Skeletal muscle tissue (tissue), 4 donors: ENCODE results near the gene STBD1. TPM values are rescaled to one million over a fixed set of nuclear protein-coding genes. Genes with fewer than 3 reads are reported as not detected.
"Not testable (repeated sequence)": the region's sequence is repeated elsewhere in the genome, so short reads cannot be mapped to it uniquely, and the experiment has no call there.

ENCODE experiments used
- H3K27ac ChIP-seq: one replicate; pipeline ENCODE4 v1.7.0; 2013; ENCODE audit warnings: mild to moderate bottlenecking, low read depth, low read length, inconsistent platforms
- H3K27me3 ChIP-seq, 3 donors: one replicate each; pipeline ENCODE4 v1.7.0; 2013; ENCODE audit warnings: low read length in 3 of 3; ENCODE audit not compliant: control insufficient read depth in 3 of 3, insufficient read depth in 3 of 3
- H3K36me3 ChIP-seq, 3 donors: one replicate each; pipeline ENCODE4 v1.7.0; 2013; ENCODE audit warnings: low read length in 3 of 3; ENCODE audit not compliant: control insufficient read depth in 3 of 3, insufficient read depth in 3 of 3
- H3K4me1 ChIP-seq, 3 donors: one replicate each; pipeline ENCODE4 v1.7.0; 2013; ENCODE audit warnings: low read length in 3 of 3, mild to moderate bottlenecking in 3 of 3; ENCODE audit not compliant: control insufficient read depth in 3 of 3, insufficient read depth in 3 of 3
- H3K4me3 ChIP-seq, 3 donors: one replicate each; pipeline ENCODE4 v1.7.0; 2013; ENCODE audit warnings: low read length in 3 of 3
- H3K9ac ChIP-seq, 3 donors: one replicate each; pipeline ENCODE4 v1.7.0; 2013; ENCODE audit warnings: low read length in 3 of 3, mild to moderate bottlenecking in 3 of 3, moderate library complexity in 2 of 3, low read depth in 1 of 3
- H3K9me3 ChIP-seq, 3 donors: one replicate each; pipeline ENCODE4 v1.7.0; 2013; ENCODE audit warnings: low read length in 3 of 3; ENCODE audit not compliant: control insufficient read depth in 3 of 3
- total RNA-seq: library from RNA; depleted of rRNA; stranded (reverse); fragments of >200 nt; gene quantifications from one replicate; pipeline ENCODE4 v1.2.3, GENCODE V29; 2014
- donor health status: Osteomylitis.

Gene STBD1
- total RNA-seq, 1 donor from 2014 or later, result 27.1 TPM

GRCh38 chr4:76272073-76272472, 34.5 kb upstream of the STBD1 start:
- Histone ChIP-seq H3K27me3 (no peaks in the 10 kb centered on the region), H3K4me1 (no peaks in the 10 kb centered on the region), H3K9me3 (no peaks in the 10 kb centered on the region), H3K4me3 (no peak overlapping the region), H3K9ac (no peak overlapping the region), H3K36me3 (peaks cover 0 to 19% (median 2%) of the 10 kb centered on the region in 3 donors), H3K27ac (no peak overlapping the region)

GRCh38 chr4:76272582-76272981, 34.0 kb upstream of the STBD1 start:
- H3K27me3 ChIP-seq, result no peaks in the 10 kb centered on the region
- H3K9ac ChIP-seq, result no peak overlapping the region
- H3K27ac ChIP-seq, result no peak overlapping the region
- H3K4me3 ChIP-seq, result no peak overlapping the region
- peaks cover 0 to 16% (median 2%) of the 10 kb centered on the region in 3 donors for H3K36me3 ChIP-seq
- H3K9me3 ChIP-seq, result no peaks in the 10 kb centered on the region
- H3K4me1 ChIP-seq, result no peaks in the 10 kb centered on the region

- Histone ChIP-seq H3K4me1 (no peaks in the 10 kb centered on the region), H3K36me3 (peaks cover 0 to 16% (median 2%) of the 10 kb centered on the region in 3 donors), H3K9me3 (no peaks in the 10 kb centered on the region), H3K4me3 (no peak overlapping the region), H3K27me3 (no peaks in the 10 kb centered on the region), H3K27ac (no peak overlapping the region), H3K9ac (no peak overlapping the region)
Observed at GRCh38 chr4:76272999-76273398, 33.5 kb upstream of the STBD1 start.

GRCh38 chr4:76275486-76276124, 30.9 kb upstream of the STBD1 start:
- H3K9me3 ChIP-seq, result no peaks in the 10 kb centered on the region
- no peak overlapping the region for H3K27ac ChIP-seq
- H3K9ac ChIP-seq, result no peak overlapping the region
- peaks cover 0 to 4% (median 2%) of the 10 kb centered on the region in 3 donors for H3K4me1 ChIP-seq
- no peak overlapping the region for H3K4me3 ChIP-seq
- peaks cover 0 to 8% (median 2%) of the 10 kb centered on the region in 3 donors for H3K36me3 ChIP-seq
- H3K27me3 ChIP-seq, result no peaks in the 10 kb centered on the region

GRCh38 chr4:76276813-76277212, 29.7 kb upstream of the STBD1 start:
- no peaks in the 10 kb centered on the region for H3K27me3 ChIP-seq
- no peaks in the 10 kb centered on the region for H3K36me3 ChIP-seq
- no peaks in the 10 kb centered on the region for H3K9me3 ChIP-seq
- H3K4me1 ChIP-seq, result peaks cover 0 to 6% (median 4%) of the 10 kb centered on the region in 3 donors
- no peak overlapping the region for H3K9ac ChIP-seq
- H3K27ac ChIP-seq, result no peak overlapping the region
- H3K4me3 ChIP-seq, result no peak overlapping the region

GRCh38 chr4:76277667-76278066, 28.9 kb upstream of the STBD1 start:
- H3K9ac ChIP-seq, result no peak overlapping the region
- H3K27ac ChIP-seq, result no peak overlapping the region
- no peak overlapping the region for H3K4me3 ChIP-seq
- no peaks in the 10 kb centered on the region for H3K9me3 ChIP-seq
- no peaks in the 10 kb centered on the region for H3K36me3 ChIP-seq
- peaks cover 0 to 6% (median 4%) of the 10 kb centered on the region in 3 donors for H3K4me1 ChIP-seq
- H3K27me3 ChIP-seq, result no peaks in the 10 kb centered on the region

- H3K4me3 ChIP-seq, result no peak overlapping the region
- H3K9ac ChIP-seq, result no peak overlapping the region
- no peak overlapping the region for H3K27ac ChIP-seq
- no peaks in the 10 kb centered on the region for H3K36me3 ChIP-seq
- no peaks in the 10 kb centered on the region for H3K9me3 ChIP-seq
- H3K4me1 ChIP-seq, result peaks cover 3 to 10% (median 4%) of the 10 kb centered on the region in 3 donors
- no peaks in the 10 kb centered on the region for H3K27me3 ChIP-seq
Observed at GRCh38 chr4:76278583-76278982, 27.9 kb upstream of the STBD1 start.

GRCh38 chr4:76279462-76279861, 27.1 kb upstream of the STBD1 start:
- H3K27ac ChIP-seq, result no peak overlapping the region
- no peak overlapping the region for H3K4me3 ChIP-seq
- no peaks in the 10 kb centered on the region for H3K27me3 ChIP-seq
- no peaks in the 10 kb centered on the region for H3K36me3 ChIP-seq
- no peaks in the 10 kb centered on the region for H3K9me3 ChIP-seq
- peaks cover 3 to 10% (median 4%) of the 10 kb centered on the region in 3 donors for H3K4me1 ChIP-seq
- H3K9ac ChIP-seq, result no peak overlapping the region

- no peak overlapping the region for H3K4me3 ChIP-seq
- H3K27me3 ChIP-seq, result no peaks in the 10 kb centered on the region
- no peaks in the 10 kb centered on the region for H3K9me3 ChIP-seq
- H3K9ac ChIP-seq, result no peak overlapping the region
- H3K4me1 ChIP-seq, result peaks cover 3 to 10% (median 4%) of the 10 kb centered on the region in 3 donors
- H3K27ac ChIP-seq, result no peak overlapping the region
- no peaks in the 10 kb centered on the region for H3K36me3 ChIP-seq
Observed at GRCh38 chr4:76280488-76281441, 25.8 kb upstream of the STBD1 start.

- H3K4me3 ChIP-seq, H3K36me3 ChIP-seq, H3K4me1 ChIP-seq, H3K9me3 ChIP-seq, H3K27ac ChIP-seq, H3K9ac ChIP-seq, H3K27me3 ChIP-seq: not testable (repeated sequence)
Observed at GRCh38 chr4:76281594-76281993, 24.9 kb upstream of the STBD1 start.
